ENCODE data around the gene SPDEF. TPM values are rescaled to one million over a fixed set of nuclear protein-coding genes. Genes with fewer than 3 reads are reported as not detected.

The SPDEF gene
- total and polyA plus RNA-seq, 2 of the 13 experiments (the other 11 are each of a cell fraction or from before 2014, with no cell fraction given), result not detected

- no peak for TF ChIP-seq ZBTB10 (CRISPR knock-in tag; IDR thresholded peaks at IDR 0.05; ENCODE audit: borderline replicate concordance)
- no peak for TF ChIP-seq CREB3 (CRISPR knock-in tag; IDR thresholded peaks at IDR 0.05)
- TF ChIP-seq ZNF264 (CRISPR knock-in tag; IDR thresholded peaks at IDR 0.05), result no peak
- TF ChIP-seq ZSCAN30 (CRISPR knock-in tag; IDR thresholded peaks at IDR 0.05), result no peak
- TF ChIP-seq TRAFD1 (CRISPR knock-in tag; IDR thresholded peaks at IDR 0.05; ENCODE audit: borderline replicate concordance), result no peak
- TF ChIP-seq GZF1 (CRISPR knock-in tag; IDR thresholded peaks at IDR 0.05), result no peak
- no peak for TF ChIP-seq MAFK (conservative IDR thresholded peaks at IDR 0.05 in 1 of 2, IDR thresholded peaks at IDR 0.05 in 1 of 2; ENCODE audit: low read length in 2 of 2)
- no peak for TF ChIP-seq ZNF564 (CRISPR knock-in tag; IDR thresholded peaks at IDR 0.05)
- 0 out of 2 replicates have a peak, but pooled peaks have one; percentile 12 for TF ChIP-seq GABPB1 (CRISPR knock-in tag; IDR thresholded peaks at IDR 0.05)
- TF ChIP-seq WIZ (CRISPR knock-in tag; IDR thresholded peaks at IDR 0.05), result no peak
- TF ChIP-seq SOX5 (CRISPR knock-in tag; IDR thresholded peaks at IDR 0.05; ENCODE audit: borderline replicate concordance), result peak; percentile 48; the same call in 1 of the 2 replicates
- TF ChIP-seq MXI1 (IDR thresholded peaks at IDR 0.05; ENCODE audit: borderline replicate concordance, low read depth, low read length), result no peak
- no peak for TF ChIP-seq SOX13 (IDR thresholded peaks at IDR 0.05)
- 0 out of 4 replicates have a peak, but pooled peaks of 1 of the 2 experiments have one; percentile 26 for TF ChIP-seq SOX13 (CRISPR knock-in tag; conservative IDR thresholded peaks at IDR 0.05 in 1 of 2, IDR thresholded peaks at IDR 0.05 in 1 of 2)
- TF ChIP-seq RNF219 (CRISPR knock-in tag; IDR thresholded peaks at IDR 0.05), result no peak
- no peak for TF ChIP-seq ZNF761 (CRISPR knock-in tag; conservative IDR thresholded peaks at IDR 0.05)
- peak; percentile 75; the same call in 1 of the 2 replicates for TF ChIP-seq FOXP1 (IDR thresholded peaks at IDR 0.05)
- TF ChIP-seq FOXP1 (CRISPR knock-in tag; IDR thresholded peaks at IDR 0.05), result peak; percentile 71
- no peak for TF ChIP-seq HNRNPH1 (optimal IDR thresholded peaks at IDR 0.05; ENCODE audit: low read depth, low read length)
Measured at GRCh38 chr6:34566830-34567546, 10.9 kb upstream of the SPDEF start (continued).

Measured in HepG2 (cell line).